Effector memory CD4-positive, alpha-beta T cell (primary cell): ENCODE measurements around the gene DRC7.
"Not testable (repeated sequence)": the region's sequence is repeated elsewhere in the genome, so short reads cannot be mapped to it uniquely, and the experiment has no call there.

Experiments used
- DNase-seq, 3 donors: peaks; one replicate each; pipeline ENCODE4 v3.0.0-alpha.2; 2020
- H3K27ac ChIP-seq: 2 replicates; pipeline ENCODE4 v1.7.0; 2013; ENCODE audit warnings: mild to moderate bottlenecking, low read length, moderate library complexity; ENCODE audit not compliant: insufficient read depth, poor library complexity, severe bottlenecking
- H3K27me3 ChIP-seq: replicated peaks from 2 replicates; pipeline ENCODE4 v1.7.0; 2013; ENCODE audit warnings: mild to moderate bottlenecking, low read length; ENCODE audit not compliant: insufficient read depth, control insufficient read depth, poor library complexity, severe bottlenecking
- H3K36me3 ChIP-seq: 2 replicates; pipeline ENCODE4 v1.7.0; 2013; ENCODE audit warnings: mild to moderate bottlenecking, low read length, moderate library complexity; ENCODE audit not compliant: control insufficient read depth, insufficient read depth
- H3K4me1 ChIP-seq: 2 replicates; pipeline ENCODE4 v1.7.0; 2013; ENCODE audit warnings: low read length, mild to moderate bottlenecking; ENCODE audit not compliant: control insufficient read depth, insufficient read depth, poor library complexity, severe bottlenecking
- H3K4me3 ChIP-seq: 2 replicates; pipeline ENCODE4 v1.7.0; 2013; ENCODE audit warnings: low read length, low read depth, mild to moderate bottlenecking; ENCODE audit not compliant: insufficient read depth, poor library complexity, severe bottlenecking
- H3K9me3 ChIP-seq: 2 replicates; pipeline ENCODE4 v1.7.0; 2013; ENCODE audit warnings: mild to moderate bottlenecking, low read length, moderate library complexity; ENCODE audit not compliant: control insufficient read depth

The DRC7 gene

GRCh38 chr16:57667526-57668262, 26.9 kb upstream of the DRC7 start:
- Histone ChIP-seq H3K9me3 (no peaks in the 10 kb centered on the region), H3K4me3 (no peak overlapping the region), H3K36me3 (no peaks in the 10 kb centered on the region), H3K4me1 (no peaks in the 10 kb centered on the region), H3K27ac (no peak overlapping the region), H3K27me3 (no peaks in the 10 kb centered on the region)
- no peak for DNase-seq

- no peak within 1 kb of the TSS for H3K4me3 ChIP-seq
- no peaks in the 10 kb centered on the region for H3K9me3 ChIP-seq
- H3K27me3 ChIP-seq, result no peaks in the 10 kb centered on the region
- DNase-seq, result no peak
- H3K4me1 ChIP-seq, result no peaks in the 10 kb centered on the region
- H3K27ac ChIP-seq, result no peak within 1 kb of the TSS
- no peaks in the 10 kb centered on the region for H3K36me3 ChIP-seq
These were observed 26.4 kb upstream of the DRC7 start, which contains the start of gene ADGRG3 for GRCh38 chr16:57668263-57668571. Gene ADGRG3 (plus strand): TSS chr16:57668306. CDS start chr16:57668348, 42 bp downstream.

DNA sequence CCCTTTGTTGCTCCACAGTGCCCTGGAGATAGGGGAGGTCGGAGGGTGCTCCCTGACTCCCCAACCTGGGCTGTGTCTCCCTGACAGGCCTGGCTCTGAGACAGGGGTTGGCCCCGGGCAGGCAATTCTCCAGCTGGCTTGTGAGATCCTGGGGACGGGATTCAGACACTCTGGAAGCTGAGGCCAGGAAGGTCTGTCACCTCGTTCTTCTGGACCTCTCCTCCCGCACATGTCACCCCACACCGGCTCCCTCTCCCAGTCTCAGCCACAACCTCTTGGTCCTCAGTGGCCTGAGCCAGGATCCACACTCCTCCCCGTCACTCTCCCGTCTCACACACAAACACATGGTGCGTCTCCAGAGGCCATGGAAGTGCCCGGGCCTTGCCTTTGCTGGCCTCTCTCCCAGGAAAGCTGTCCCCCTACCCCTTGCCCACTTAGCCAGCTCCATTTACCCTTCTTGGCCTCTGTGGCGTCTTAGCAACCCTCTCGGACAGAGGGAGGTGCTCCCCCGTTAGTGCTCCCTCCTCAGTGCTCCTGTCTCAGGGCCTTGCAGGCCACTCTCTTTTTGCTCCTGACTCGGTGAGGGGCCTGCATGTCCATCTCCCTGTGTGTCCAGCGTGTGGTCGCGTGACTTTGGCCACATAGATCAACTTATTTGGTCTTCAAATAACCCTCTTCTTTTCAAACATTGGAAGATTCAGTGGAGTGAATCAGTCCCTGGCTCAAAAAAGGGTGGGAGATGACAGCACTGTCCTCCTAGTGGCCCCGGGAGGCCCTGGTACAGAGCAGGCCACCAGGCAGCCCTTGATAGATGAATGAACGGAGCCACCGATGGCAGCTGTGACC, 25.8 kb upstream of the DRC7 start:
- H3K36me3 ChIP-seq, result no peaks in the 10 kb centered on the region
- no peak overlapping the region for H3K4me3 ChIP-seq
- no peaks in the 10 kb centered on the region for H3K9me3 ChIP-seq
- no peaks in the 10 kb centered on the region for H3K27me3 ChIP-seq
- H3K4me1 ChIP-seq, result no peaks in the 10 kb centered on the region
- DNase-seq, result no peak
- no peak overlapping the region for H3K27ac ChIP-seq

DNA sequence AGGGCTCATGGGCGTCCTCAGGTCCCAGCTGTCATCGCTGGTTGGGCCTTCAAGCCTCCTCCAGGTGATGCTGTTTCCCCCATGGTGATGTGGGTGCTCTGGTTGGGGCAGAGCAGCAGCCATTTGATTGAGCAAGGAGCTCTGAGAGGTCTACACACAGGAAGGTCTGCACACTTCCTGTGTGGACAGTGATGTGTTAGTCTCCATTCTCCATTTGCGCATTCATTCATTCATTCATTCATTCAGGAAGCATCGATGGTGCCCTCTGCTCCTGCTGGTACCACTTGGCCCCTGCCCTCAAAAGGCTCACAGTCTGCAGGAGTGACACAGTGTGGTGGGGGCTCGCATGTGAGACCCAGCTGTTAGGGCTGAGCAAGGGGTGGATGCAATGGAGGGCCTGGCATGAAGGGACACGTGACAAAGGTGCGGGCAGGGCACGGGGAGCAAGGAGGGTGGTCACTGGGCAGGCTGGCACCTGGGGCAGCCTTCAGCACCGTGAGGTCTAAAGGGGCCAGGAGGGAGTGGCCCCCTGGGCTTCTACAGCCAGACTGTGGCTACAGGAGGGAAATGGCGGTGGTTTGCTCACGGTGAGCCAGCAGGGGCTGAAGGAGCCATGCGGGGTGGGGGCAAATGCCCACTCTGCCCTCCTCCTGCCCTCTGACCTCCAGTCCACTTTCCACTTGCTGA, 25.0 kb upstream of the DRC7 start:
- no peaks in the 10 kb centered on the region for H3K36me3 ChIP-seq
- H3K27me3 ChIP-seq, result no peaks in the 10 kb centered on the region
- H3K27ac ChIP-seq, result no peak overlapping the region
- H3K4me1 ChIP-seq, result no peaks in the 10 kb centered on the region
- no peak for DNase-seq
- H3K4me3 ChIP-seq, result no peak overlapping the region
- H3K9me3 ChIP-seq, result no peaks in the 10 kb centered on the region

- Histone ChIP-seq H3K27ac (no peak overlapping the region), H3K36me3 (no peaks in the 10 kb centered on the region)
- DNase-seq, result no peak
These were observed 24.4 kb upstream of the DRC7 start for GRCh38 chr16:57670196-57670595.

DNA sequence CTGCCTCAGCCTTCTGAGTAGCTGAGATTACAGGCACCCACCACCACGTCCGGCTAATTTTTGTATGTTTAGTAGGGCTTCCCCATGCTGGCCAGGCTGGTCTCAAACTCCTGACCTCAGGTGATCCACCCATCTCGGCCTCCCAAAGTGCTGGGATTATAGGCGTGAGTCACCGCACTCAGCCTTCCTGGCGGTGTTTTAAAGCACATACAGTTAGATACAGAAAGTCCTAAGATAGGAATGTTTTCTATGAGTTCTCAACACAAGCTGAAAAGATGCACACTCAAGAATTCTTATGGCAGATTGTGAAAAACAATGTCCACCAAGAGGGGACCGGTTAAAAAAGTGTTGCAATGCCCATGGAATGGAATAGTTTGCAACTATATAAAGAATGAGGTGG, 23.2 kb upstream of the DRC7 start:
- not testable (repeated sequence) for H3K9me3 ChIP-seq, H3K27me3 ChIP-seq, H3K4me1 ChIP-seq

More at GRCh38 chr16:57670196-57670595, 24.4 kb upstream of the DRC7 start:
- H3K4me3 ChIP-seq, result no peak overlapping the region
- no peaks in the 10 kb centered on the region for H3K9me3 ChIP-seq
- no peaks in the 10 kb centered on the region for H3K4me1 ChIP-seq
- H3K27me3 ChIP-seq, result no peaks in the 10 kb centered on the region

DNA sequence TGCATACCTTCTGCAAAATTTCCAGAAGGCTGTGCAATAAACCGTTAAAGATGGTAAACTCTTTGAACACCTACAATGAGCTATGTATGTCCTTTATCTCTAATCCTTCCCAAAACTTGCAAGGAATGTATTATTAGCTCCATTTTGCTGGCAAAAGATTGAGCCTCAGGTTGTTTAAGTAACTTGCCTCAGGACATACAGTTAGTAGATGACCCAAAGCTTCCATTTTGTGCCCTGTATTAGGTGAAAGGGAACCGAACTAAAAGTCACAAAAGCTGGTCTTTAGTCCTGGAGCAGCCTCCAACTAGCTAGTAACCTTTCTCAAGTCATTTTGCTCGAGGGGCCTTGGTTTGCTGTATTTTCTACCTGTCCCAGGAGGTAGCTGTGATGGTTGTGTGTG, 22.2 kb upstream of the DRC7 start:
- H3K36me3 ChIP-seq, result no peaks in the 10 kb centered on the region
- no peaks in the 10 kb centered on the region for H3K4me1 ChIP-seq

More for the DNA sequence above, 23.2 kb upstream of the DRC7 start:
- H3K36me3 ChIP-seq, H3K27ac ChIP-seq, DNase-seq, H3K4me3 ChIP-seq: not testable (repeated sequence)

DNA sequence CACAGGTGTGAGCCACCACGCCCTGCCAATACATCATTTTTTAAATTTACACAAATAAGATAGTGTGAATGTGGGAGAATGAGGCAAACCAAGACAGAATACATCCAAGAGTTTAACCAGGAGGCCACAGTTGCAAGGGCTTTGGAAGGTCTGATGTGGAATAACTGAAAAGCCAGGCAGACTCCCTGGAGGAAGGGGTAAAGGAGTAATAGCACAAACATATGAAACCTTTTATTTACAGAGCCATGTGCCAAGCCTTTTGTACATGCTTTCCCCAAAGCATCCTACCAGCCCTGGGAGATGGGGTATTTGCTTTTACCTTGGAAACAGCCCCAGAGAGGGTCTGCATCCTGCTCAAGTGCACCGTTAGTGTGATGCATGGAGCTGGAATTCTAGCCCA, 21.8 kb upstream of the DRC7 start:
- no peaks in the 10 kb centered on the region for H3K27me3 ChIP-seq
- H3K27ac ChIP-seq, result no peak overlapping the region
- no peak for DNase-seq
- H3K9me3 ChIP-seq, result no peaks in the 10 kb centered on the region
- no peaks in the 10 kb centered on the region for H3K4me1 ChIP-seq
- no peaks in the 10 kb centered on the region for H3K36me3 ChIP-seq
- H3K4me3 ChIP-seq, result no peak overlapping the region

More for the DNA sequence above, 22.2 kb upstream of the DRC7 start:
- Histone ChIP-seq H3K27ac (no peak overlapping the region), H3K9me3 (no peaks in the 10 kb centered on the region), H3K4me3 (no peak overlapping the region), H3K27me3 (no peaks in the 10 kb centered on the region)
- no peak for DNase-seq

- Histone ChIP-seq H3K4me1 (no peaks in the 10 kb centered on the region), H3K9me3 (no peaks in the 10 kb centered on the region), H3K36me3 (no peaks in the 10 kb centered on the region), H3K27ac (no peak overlapping the region), H3K27me3 (no peaks in the 10 kb centered on the region), H3K4me3 (no peak overlapping the region)
- no peak for DNase-seq
These were observed 18.7 kb upstream of the DRC7 start for GRCh38 chr16:57675741-57676551.
